Esophagus muscularis mucosa (tissue), 4 donors: Measurements from ENCODE around the gene PPP1CB. TPM values are rescaled to one million over a fixed set of nuclear protein-coding genes. Genes with fewer than 3 reads are reported as not detected.

ENCODE experiments used
- DNase-seq: peaks from one replicate; pipeline ENCODE4 v3.0.0-alpha.2; 2017; ENCODE audit errors: extremely low spot score
- H3K27ac ChIP-seq, 4 donors: fragments of 200-600 bp; sonication (generic); replicated peaks in 1 of 4; 1 replicate in 3 of 4; 2 replicates in 1 of 4; pipeline ENCODE4 v1.5.1; 2016 to 2019; ENCODE audit warnings: mild to moderate bottlenecking in 1 of 4
- H3K27me3 ChIP-seq, 4 donors: fragments of 200-600 bp; sonication (generic); one replicate each; pipeline versions ENCODE4 v1.5.1 to v1.6.0; 2016 to 2019
- H3K36me3 ChIP-seq, 4 donors: fragments of 200-600 bp; sonication (generic); one replicate each; pipeline ENCODE4 v1.5.1; 2016 to 2019
- H3K4me1 ChIP-seq, 4 donors: fragments of 200-600 bp; sonication (generic); one replicate each; pipeline ENCODE4 v1.5.1; 2016 to 2019
- H3K4me3 ChIP-seq, 4 donors: fragments of 200-600 bp; sonication (generic); 1 replicate in 2 of 4; 2 replicates in 2 of 4; pipeline ENCODE4 v1.5.1; 2016 to 2019; ENCODE audit warnings: mild to moderate bottlenecking in 4 of 4, moderate library complexity in 1 of 4
- H3K9me3 ChIP-seq, 4 donors: fragments of 200-600 bp; sonication (generic); 1 replicate in 3 of 4; 2 replicates in 1 of 4; pipeline ENCODE4 v1.5.1; 2016 to 2019
- CTCF ChIP-seq, 3 experiments: fragments of 200-600 bp in 2 of 3; fragments of 450-650 bp in 1 of 3; sonication (generic) in 2 of 3; IDR thresholded peaks; one replicate each; pipeline ENCODE4 v1.5.1; 2017 to 2019; ENCODE audit warnings: antibody characterized with exemption in 3 of 3, mild to moderate bottlenecking in 2 of 3, moderate library complexity in 1 of 3
- EP300 ChIP-seq: sonication (generic); formaldehyde crosslinking; IDR thresholded peaks from one replicate; pipeline ENCODE4 v1.6.1; 2017; ENCODE audit warnings: antibody characterized with exemption
- POLR2A ChIP-seq: fragments of 450-650 bp; IDR thresholded peaks from one replicate; pipeline ENCODE4 v1.6.1; 2017; ENCODE audit warnings: antibody characterized with exemption, moderate library complexity, mild to moderate bottlenecking, low read depth
- POLR2AphosphoS5 ChIP-seq, 2 donors: sonication (generic); formaldehyde crosslinking; IDR thresholded peaks; one replicate each; pipeline ENCODE4 v1.6.1; 2017; ENCODE audit warnings: antibody characterized with exemption in 2 of 2
- WGBS: methylation state at CpG from one replicate; pipeline ENCODE4 v1.1.5; 2018; 5-methylcytosine and 5-hydroxymethylcytosine counted together
- intact Hi-C: fragments of 100-400 bp; cut with DNase I; formaldehyde crosslinking; loops from one replicate; pipeline ENCODE4 v1.15.1; 2023
- total RNA-seq, 4 donors: library from RNA; depleted of rRNA; stranded (reverse); fragments of >200 nt; gene quantifications; one replicate each; pipeline versions ENCODE4 v1.1.0 to v1.2.1, GENCODE V29; 2016

The PPP1CB gene
- total RNA-seq, 4 donors from 2014 or later = 658 to 1,191 (median 759) TPM

GRCh38 chr2:28824207-28824606 is 72.6 kb downstream of the PPP1CB start:
- 94% methylated on average over 2 of the region's 2 CpGs for WGBS
- DNase-seq = no peak
- Histone ChIP-seq H3K9me3 (no peaks in the 10 kb centered on the region), H3K27me3 (no peaks in the 10 kb centered on the region), H3K4me1 (peaks cover 0 to 6% (median 2%) of the 10 kb centered on the region in 4 donors), H3K36me3 (no peaks in the 10 kb centered on the region), H3K4me3 (no peak overlapping the region), H3K27ac (no peak overlapping the region)
- intact Hi-C loops = no loop called here
- TF ChIP-seq POLR2AphosphoS5 (IDR thresholded peaks at IDR 0.05) (no peak), CTCF (IDR thresholded peaks at IDR 0.05) (no peak), POLR2A (no peak), EP300 (no peak)

GRCh38 chr2:28824870-28825269 is 73.2 kb downstream of the PPP1CB start:
- Histone ChIP-seq H3K36me3 (no peaks in the 10 kb centered on the region), H3K4me3 (no peak overlapping the region), H3K27ac (no peak overlapping the region), H3K9me3 (no peaks in the 10 kb centered on the region), H3K4me1 (peaks cover 0 to 6% (median 2%) of the 10 kb centered on the region in 4 donors), H3K27me3 (no peaks in the 10 kb centered on the region)
- intact Hi-C loops = no loop called here
- no peak for DNase-seq
- TF ChIP-seq POLR2A (no peak), POLR2AphosphoS5 (IDR thresholded peaks at IDR 0.05) (no peak), CTCF (IDR thresholded peaks at IDR 0.05) (no peak), EP300 (no peak)

DNA sequence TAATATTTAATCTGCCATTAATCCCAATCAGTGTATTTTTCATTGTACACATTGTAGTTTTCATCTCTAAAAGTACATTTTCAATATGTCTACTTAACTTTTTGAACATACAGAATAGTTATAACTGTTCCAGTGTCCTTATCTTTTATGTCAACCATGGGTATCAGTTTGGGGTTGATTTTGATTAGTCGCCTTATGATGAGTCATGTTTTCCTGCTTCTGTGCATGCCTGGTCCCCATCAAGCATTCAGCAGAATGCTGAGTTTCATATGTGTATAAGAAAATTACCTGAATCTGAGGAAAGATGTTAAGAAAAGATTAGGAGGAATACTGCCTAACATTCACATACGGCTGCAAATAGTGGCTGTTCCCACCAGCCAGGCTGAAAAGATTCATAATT is 76.8 kb downstream of the PPP1CB start:
- H3K9me3 ChIP-seq = no peaks in the 10 kb centered on the region
- no peak for DNase-seq

DNA sequence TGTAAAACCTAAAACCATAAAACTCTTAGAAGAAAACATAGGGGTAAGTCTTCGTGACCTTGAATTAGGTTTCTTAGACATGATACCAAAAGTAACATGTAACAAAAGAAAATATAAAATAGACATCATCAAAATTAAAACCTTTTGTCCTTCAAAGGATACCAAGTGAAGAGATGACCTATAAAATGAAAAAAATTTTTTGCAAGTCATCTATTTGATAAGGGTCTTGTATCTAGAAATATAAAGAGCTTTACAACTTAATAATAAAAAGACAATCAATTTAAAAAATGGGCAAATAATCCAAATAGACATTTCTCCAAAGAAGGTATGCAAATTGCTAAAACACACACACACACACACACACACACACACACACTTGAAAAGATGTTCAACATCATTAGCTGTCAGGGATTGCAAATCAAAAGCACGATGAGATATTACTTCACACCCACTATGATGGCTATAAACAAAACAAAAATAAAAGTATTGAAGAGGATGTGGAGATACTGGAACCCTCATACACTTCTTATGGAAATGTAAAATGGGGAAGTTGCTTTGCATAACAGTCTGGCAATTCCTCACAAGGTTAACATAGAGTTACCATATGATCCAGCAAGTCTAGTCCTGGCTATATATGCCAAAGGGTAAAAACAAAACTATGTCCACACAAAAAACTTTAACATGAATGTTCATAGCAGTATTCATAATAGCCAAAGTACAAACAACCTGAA is 82.3 kb downstream of the PPP1CB start:
- 92% methylated on average over 2 of the region's 2 CpGs for WGBS
- DNase-seq = no peak
- intact Hi-C loops = no loop called here
- Histone ChIP-seq H3K36me3 (no peaks in the 10 kb centered on the region), H3K9me3 (no peaks in the 10 kb centered on the region), H3K27me3 (no peaks in the 10 kb centered on the region), H3K27ac (no peak overlapping the region), H3K4me3 (no peak overlapping the region), H3K4me1 (no peaks in the 10 kb centered on the region)
- TF ChIP-seq POLR2AphosphoS5 (IDR thresholded peaks at IDR 0.05) (no peak), EP300 (no peak), CTCF (IDR thresholded peaks at IDR 0.05) (no peak), POLR2A (no peak)

More for the DNA sequence above, 76.8 kb downstream of the PPP1CB start:
- no peak overlapping the region for H3K27ac ChIP-seq
- no peaks in the 10 kb centered on the region for H3K36me3 ChIP-seq
- no peaks in the 10 kb centered on the region for H3K27me3 ChIP-seq
- TF ChIP-seq POLR2AphosphoS5 (IDR thresholded peaks at IDR 0.05) (no peak), POLR2A (no peak), EP300 (no peak), CTCF (IDR thresholded peaks at IDR 0.05) (no peak)
- no peak overlapping the region for H3K4me3 ChIP-seq
- no peaks in the 10 kb centered on the region for H3K4me1 ChIP-seq
- WGBS = 91% methylated on average over 2 of the region's 2 CpGs
- intact Hi-C loops = no loop called here

- no peak for DNase-seq
- TF ChIP-seq EP300 (no peak), CTCF (IDR thresholded peaks at IDR 0.05) (no peak), POLR2A (no peak), POLR2AphosphoS5 (IDR thresholded peaks at IDR 0.05) (no peak)
- no peaks in the 10 kb centered on the region for H3K9me3 ChIP-seq
- no peak overlapping the region for H3K27ac ChIP-seq
- no peak overlapping the region for H3K4me3 ChIP-seq
- H3K36me3 ChIP-seq = no peaks in the 10 kb centered on the region
- no peaks in the 10 kb centered on the region for H3K4me1 ChIP-seq
- 46% methylated on average over 2 of the region's 2 CpGs for WGBS
- H3K27me3 ChIP-seq = no peaks in the 10 kb centered on the region
- intact Hi-C loops = no loop called here
These were observed 84.2 kb downstream of the PPP1CB start for GRCh38 chr2:28835781-28836180.
